HepG2 (cell line): ENCODE measurements around the gene ABCB7. TPM values are rescaled to one million over a fixed set of nuclear protein-coding genes. Genes with fewer than 3 reads are reported as not detected.

Experiments used
- ATAC-seq: fragments of 200-7000 bp; cut with Tn5 transposase; 3 replicates; pipeline ENCODE4 v1.9.1; 2020; ENCODE audit warnings: mild to moderate bottlenecking, moderate library complexity
- BruUV-seq: library from RNA; stranded (reverse); fragments of 400-500 nt; replicated peaks from 2 replicates; lab custom pipeline; 2021; lab: Mats Ljungman, UMichigan
- CTCF ChIA-PET: fragments of 300-600 bp; formaldehyde crosslinking; extraction: SDS; loops from one replicate; lab custom pipeline; 2021; ENCODE audit warnings: low total read pairs, inconsistent platforms, low intra/inter-chr PET ratio; lab: Yijun Ruan, JAX
- POLR2A ChIA-PET: fragments of 350-600 bp; sonication (Branson Sonifier 250); formaldehyde crosslinking; loops from one replicate; lab custom pipeline; 2020; ENCODE audit warnings: antibody characterized with exemption, inconsistent platforms; lab: Yijun Ruan, JAX
- DNase-seq: peaks from one replicate; pipeline ENCODE4 v3.0.0-alpha.2; 2015; ENCODE audit warnings: low spot score
- FAIRE-seq: peaks from 3 replicates; lab custom pipeline; 2011; peaks lifted over from hg19 to GRCh38; lab: Jason Lieb, UNC
- H2AFZ ChIP-seq: one replicate; pipeline ENCODE4 v1.6.1; 2011; ENCODE audit warnings: low read length, inconsistent platforms
- H3K27ac ChIP-seq: fragments of 300-600 bp; 3 replicates; pipeline ENCODE4 v1.8.0; 2011; ENCODE audit warnings: mixed run types, mild to moderate bottlenecking, mixed read lengths, low read length, inconsistent platforms; ENCODE audit not compliant: insufficient read depth; ENCODE audit errors: extremely low read length
- H3K27me3 ChIP-seq, 2 experiments: fragments of 200-600 bp in 1 of 2; 2 replicates in 1 of 2; 3 replicates in 1 of 2; pipeline versions ENCODE4 v1.6.0 to v1.8.0; 2011; ENCODE audit warnings: low read length in 2 of 2, mild to moderate bottlenecking in 2 of 2, moderate library complexity in 2 of 2, inconsistent platforms in 1 of 2; ENCODE audit not compliant: insufficient read depth in 2 of 2, control insufficient read depth in 1 of 2
- H3K36me3 ChIP-seq, 2 experiments: fragments of 200-600 bp in 1 of 2; replicated peaks in 1 of 2; 2 replicates in 1 of 2; 3 replicates in 1 of 2; pipeline versions ENCODE4 v1.5.1 to v1.8.0; 2011; ENCODE audit warnings: low read length in 2 of 2, inconsistent platforms in 1 of 2; ENCODE audit not compliant: insufficient read depth in 2 of 2, control insufficient read depth in 1 of 2
- H3K4me1 ChIP-seq: 2 replicates; pipeline ENCODE4 v1.5.1; 2012; ENCODE audit warnings: low read length, inconsistent platforms; ENCODE audit not compliant: insufficient read depth
- H3K4me2 ChIP-seq: 2 replicates; pipeline ENCODE4 v1.6.0; 2011; ENCODE audit warnings: low read depth, low read length, inconsistent platforms
- H3K4me3 ChIP-seq, 3 experiments: fragments of 200-600 bp in 1 of 3; sonication (generic), shearing (Covaris generic) in 1 of 3; replicated peaks in 1 of 3; 2 replicates each; pipeline ENCODE4 v1.5.1; 2011 to 2016; ENCODE audit warnings: low read length in 3 of 3, inconsistent platforms in 2 of 3, low read depth in 2 of 3, mild to moderate bottlenecking in 2 of 3, control low read depth in 1 of 3, mixed read lengths in 1 of 3; ENCODE audit not compliant: insufficient read depth in 1 of 3
- H3K79me2 ChIP-seq: one replicate; pipeline ENCODE4 v1.6.1; 2011; ENCODE audit warnings: low read length, inconsistent platforms; ENCODE audit not compliant: insufficient read depth
- H3K9ac ChIP-seq: 2 replicates; pipeline ENCODE4 v1.6.0; 2011; ENCODE audit warnings: mild to moderate bottlenecking, low read depth, low read length, inconsistent platforms; ENCODE audit not compliant: insufficient read depth
- H3K9me3 ChIP-seq: 2 replicates; pipeline ENCODE4 v1.5.1; 2012; ENCODE audit warnings: mild to moderate bottlenecking, low read length
- H4K20me1 ChIP-seq: 2 replicates; pipeline ENCODE4 v1.6.0; 2011; ENCODE audit warnings: inconsistent platforms, mild to moderate bottlenecking, low read length, moderate library complexity; ENCODE audit not compliant: insufficient read depth
- GRHL1 ChIP-seq: sonication (generic); formaldehyde crosslinking; conservative IDR thresholded peaks from 2 replicates; pipeline ENCODE4 v1.8.0; 2022; ENCODE audit warnings: missing genetic modification reagents
- KDM2A ChIP-seq: sonication (generic); formaldehyde crosslinking; IDR thresholded peaks from 2 replicates; pipeline ENCODE4 v1.4.0; 2020; ENCODE audit warnings: low read depth, missing genetic modification reagents, borderline replicate concordance
- MEIS2 ChIP-seq: sonication (generic); formaldehyde crosslinking; IDR thresholded peaks from 2 replicates; pipeline ENCODE4 v1.9.0; 2021; ENCODE audit warnings: mild to moderate bottlenecking, missing genetic modification reagents
- NFKBIZ ChIP-seq: IDR thresholded peaks from 2 replicates; pipeline ENCODE4 v1.6.1; 2018; ENCODE audit warnings: missing genetic modification reagents, missing compliant biosample characterization
- SNRNP70 ChIP-seq: fragments of 200-400 bp; formaldehyde crosslinking; IDR thresholded peaks from 2 replicates; pipeline ENCODE4 v1.6.1; 2017; ENCODE audit warnings: mild to moderate bottlenecking, low read depth, low read length, moderate library complexity
- ZNF746 ChIP-seq: sonication (generic); formaldehyde crosslinking; IDR thresholded peaks from 2 replicates; pipeline ENCODE4 v1.8.0; 2022; ENCODE audit warnings: mild to moderate bottlenecking, missing genetic modification reagents
- ZNF772 ChIP-seq: sonication (generic); formaldehyde crosslinking; IDR thresholded peaks from 2 replicates; pipeline ENCODE4 v1.5.0; 2020; ENCODE audit warnings: mild to moderate bottlenecking, missing genetic modification reagents
- ZNF879 ChIP-seq: sonication (generic); formaldehyde crosslinking; IDR thresholded peaks from 2 replicates; pipeline ENCODE4 v1.8.1; 2023; ENCODE audit warnings: missing genetic modification reagents
- ZSCAN25 ChIP-seq: sonication (generic); formaldehyde crosslinking; IDR thresholded peaks from 2 replicates; pipeline ENCODE4 v1.8.0; 2022; ENCODE audit warnings: mild to moderate bottlenecking, missing genetic modification reagents
- WGBS: methylation state at CpG from one replicate; pipeline ENCODE4 v1.1.6; 2017; ENCODE audit warnings: low lambda C conversion rate; 5-methylcytosine and 5-hydroxymethylcytosine counted together
- in situ Hi-C: cut with HindIII; loops from 2 replicates; pipeline ENCODE4 v1.10.0; 2017; ENCODE audit warnings: low pct_unique_long_range_greater_than_20kb; ENCODE audit not compliant: extremely low pct_ligation_motif_present
- intact Hi-C: fragments of 100-400 bp; cut with micrococcal nuclease; formaldehyde crosslinking; loops from one replicate; pipeline ENCODE4 v1.10.0; 2022; ENCODE audit not compliant: unreplicated experiment
- polyA plus RNA-seq, 8 experiments: library from polyadenylated mRNA; depleted of rRNA in 3 of 8; stranded (reverse) in 7 of 8; unstranded in 1 of 8; fragments of >200 nt; fragmentation: Illumina TruSeq in 4 of 8; extraction: Trizol in 4 of 8; gene quantifications; 2 replicates each; pipeline versions ENCODE4 v1.2.1 to v1.2.3, GENCODE V29; 2011 to 2016; ENCODE audit warnings: low read depth in 4 of 8, missing spikeins in 1 of 8, mixed read lengths in 1 of 8; ENCODE audit not compliant: insufficient read depth in 1 of 8
- total RNA-seq, 5 experiments: library from RNA; depleted of rRNA; stranded (reverse); fragments of >200 nt; fragmentation: Illumina TruSeq; extraction: Trizol; gene quantifications; 2 replicates each; pipeline ENCODE4 v1.2.3, GENCODE V29; 2016; ENCODE audit warnings: low read depth in 1 of 5
- TF ChIP-seq, protein P1 (sequence below): IDR thresholded peaks from 2 replicates; pipeline ENCODE4 v1.6.1; 2016; ENCODE audit warnings: control low read depth
- TF ChIP-seq, protein P2 (sequence below): IDR thresholded peaks from 2 replicates; pipeline ENCODE4 v1.6.1; 2016; ENCODE audit warnings: low read depth, control low read depth
- TF ChIP-seq, protein P3 (sequence below): sonication (generic); formaldehyde crosslinking; IDR thresholded peaks from 2 replicates; pipeline ENCODE4 v1.5.0; 2020; ENCODE audit warnings: missing genetic modification reagents
- TF ChIP-seq, protein P4 (sequence below): sonication (generic); formaldehyde crosslinking; IDR thresholded peaks from 2 replicates; pipeline ENCODE4 v1.5.1; 2020; ENCODE audit warnings: mild to moderate bottlenecking, moderate library complexity, missing genetic modification reagents
- TF ChIP-seq, protein P5 (sequence below): IDR thresholded peaks from 2 replicates; pipeline ENCODE4 v1.4.0; 2020; ENCODE audit warnings: mild to moderate bottlenecking, missing genetic modification reagents

ABCB7 gene
- total and polyA plus RNA-seq, 2 of the 13 experiments (the other 11 are each of a cell fraction or from before 2014, with no cell fraction given) = 27.7 to 28.7 TPM

DNA sequence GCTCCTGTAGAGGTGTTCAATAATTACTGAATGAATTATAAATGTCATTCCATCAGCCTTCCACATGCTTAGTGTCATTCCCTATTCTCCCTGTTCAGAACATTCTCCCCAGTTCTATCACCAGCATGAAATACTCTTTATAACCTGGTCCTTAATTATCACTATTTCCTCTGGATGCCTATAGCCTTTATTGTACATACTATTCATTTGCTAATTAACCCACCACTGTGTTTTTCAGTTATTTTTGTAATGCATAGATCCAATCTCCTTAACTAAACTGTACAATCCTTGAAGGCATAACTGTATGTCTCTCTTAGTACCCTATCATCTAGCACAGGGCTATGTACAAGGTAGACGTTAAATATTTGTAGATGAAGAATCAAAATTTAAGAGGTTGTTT is 1.2 kb downstream of the ABCB7 start:
- CTCF ChIA-PET = no interaction called here
- TF ChIP-seq GRHL1 (no peak), KDM2A (CRISPR knock-in tag) (no peak), ZNF879 (no peak), NFKBIZ (CRISPR knock-in tag) (no peak), ZNF772 (CRISPR knock-in tag) (no peak), SNRNP70 (no peak), MEIS2 (CRISPR knock-in tag) (no peak), ZNF746 (CRISPR knock-in tag) (no peak), ZSCAN25 (CRISPR knock-in tag) (no peak)
- TF ChIP-seq, protein P1, sequence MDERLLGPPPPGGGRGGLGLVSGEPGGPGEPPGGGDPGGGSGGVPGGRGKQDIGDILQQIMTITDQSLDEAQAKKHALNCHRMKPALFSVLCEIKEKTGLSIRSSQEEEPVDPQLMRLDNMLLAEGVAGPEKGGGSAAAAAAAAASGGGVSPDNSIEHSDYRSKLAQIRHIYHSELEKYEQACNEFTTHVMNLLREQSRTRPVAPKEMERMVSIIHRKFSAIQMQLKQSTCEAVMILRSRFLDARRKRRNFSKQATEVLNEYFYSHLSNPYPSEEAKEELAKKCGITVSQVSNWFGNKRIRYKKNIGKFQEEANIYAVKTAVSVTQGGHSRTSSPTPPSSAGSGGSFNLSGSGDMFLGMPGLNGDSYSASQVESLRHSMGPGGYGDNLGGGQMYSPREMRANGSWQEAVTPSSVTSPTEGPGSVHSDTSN = no peak
- TF ChIP-seq, protein P2, sequence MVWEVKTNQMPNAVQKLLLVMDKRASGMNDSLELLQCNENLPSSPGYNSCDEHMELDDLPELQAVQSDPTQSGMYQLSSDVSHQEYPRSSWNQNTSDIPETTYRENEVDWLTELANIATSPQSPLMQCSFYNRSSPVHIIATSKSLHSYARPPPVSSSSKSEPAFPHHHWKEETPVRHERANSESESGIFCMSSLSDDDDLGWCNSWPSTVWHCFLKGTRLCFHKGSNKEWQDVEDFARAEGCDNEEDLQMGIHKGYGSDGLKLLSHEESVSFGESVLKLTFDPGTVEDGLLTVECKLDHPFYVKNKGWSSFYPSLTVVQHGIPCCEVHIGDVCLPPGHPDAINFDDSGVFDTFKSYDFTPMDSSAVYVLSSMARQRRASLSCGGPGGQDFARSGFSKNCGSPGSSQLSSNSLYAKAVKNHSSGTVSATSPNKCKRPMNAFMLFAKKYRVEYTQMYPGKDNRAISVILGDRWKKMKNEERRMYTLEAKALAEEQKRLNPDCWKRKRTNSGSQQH (CRISPR knock-in tag) = no peak
- TF ChIP-seq, protein P3, sequence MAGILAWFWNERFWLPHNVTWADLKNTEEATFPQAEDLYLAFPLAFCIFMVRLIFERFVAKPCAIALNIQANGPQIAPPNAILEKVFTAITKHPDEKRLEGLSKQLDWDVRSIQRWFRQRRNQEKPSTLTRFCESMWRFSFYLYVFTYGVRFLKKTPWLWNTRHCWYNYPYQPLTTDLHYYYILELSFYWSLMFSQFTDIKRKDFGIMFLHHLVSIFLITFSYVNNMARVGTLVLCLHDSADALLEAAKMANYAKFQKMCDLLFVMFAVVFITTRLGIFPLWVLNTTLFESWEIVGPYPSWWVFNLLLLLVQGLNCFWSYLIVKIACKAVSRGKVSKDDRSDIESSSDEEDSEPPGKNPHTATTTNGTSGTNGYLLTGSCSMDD (CRISPR knock-in tag) = no peak
- TF ChIP-seq, protein P4, sequence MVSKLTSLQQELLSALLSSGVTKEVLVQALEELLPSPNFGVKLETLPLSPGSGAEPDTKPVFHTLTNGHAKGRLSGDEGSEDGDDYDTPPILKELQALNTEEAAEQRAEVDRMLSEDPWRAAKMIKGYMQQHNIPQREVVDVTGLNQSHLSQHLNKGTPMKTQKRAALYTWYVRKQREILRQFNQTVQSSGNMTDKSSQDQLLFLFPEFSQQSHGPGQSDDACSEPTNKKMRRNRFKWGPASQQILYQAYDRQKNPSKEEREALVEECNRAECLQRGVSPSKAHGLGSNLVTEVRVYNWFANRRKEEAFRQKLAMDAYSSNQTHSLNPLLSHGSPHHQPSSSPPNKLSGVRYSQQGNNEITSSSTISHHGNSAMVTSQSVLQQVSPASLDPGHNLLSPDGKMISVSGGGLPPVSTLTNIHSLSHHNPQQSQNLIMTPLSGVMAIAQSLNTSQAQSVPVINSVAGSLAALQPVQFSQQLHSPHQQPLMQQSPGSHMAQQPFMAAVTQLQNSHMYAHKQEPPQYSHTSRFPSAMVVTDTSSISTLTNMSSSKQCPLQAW (CRISPR knock-in tag) = no peak
- TF ChIP-seq, protein P5, sequence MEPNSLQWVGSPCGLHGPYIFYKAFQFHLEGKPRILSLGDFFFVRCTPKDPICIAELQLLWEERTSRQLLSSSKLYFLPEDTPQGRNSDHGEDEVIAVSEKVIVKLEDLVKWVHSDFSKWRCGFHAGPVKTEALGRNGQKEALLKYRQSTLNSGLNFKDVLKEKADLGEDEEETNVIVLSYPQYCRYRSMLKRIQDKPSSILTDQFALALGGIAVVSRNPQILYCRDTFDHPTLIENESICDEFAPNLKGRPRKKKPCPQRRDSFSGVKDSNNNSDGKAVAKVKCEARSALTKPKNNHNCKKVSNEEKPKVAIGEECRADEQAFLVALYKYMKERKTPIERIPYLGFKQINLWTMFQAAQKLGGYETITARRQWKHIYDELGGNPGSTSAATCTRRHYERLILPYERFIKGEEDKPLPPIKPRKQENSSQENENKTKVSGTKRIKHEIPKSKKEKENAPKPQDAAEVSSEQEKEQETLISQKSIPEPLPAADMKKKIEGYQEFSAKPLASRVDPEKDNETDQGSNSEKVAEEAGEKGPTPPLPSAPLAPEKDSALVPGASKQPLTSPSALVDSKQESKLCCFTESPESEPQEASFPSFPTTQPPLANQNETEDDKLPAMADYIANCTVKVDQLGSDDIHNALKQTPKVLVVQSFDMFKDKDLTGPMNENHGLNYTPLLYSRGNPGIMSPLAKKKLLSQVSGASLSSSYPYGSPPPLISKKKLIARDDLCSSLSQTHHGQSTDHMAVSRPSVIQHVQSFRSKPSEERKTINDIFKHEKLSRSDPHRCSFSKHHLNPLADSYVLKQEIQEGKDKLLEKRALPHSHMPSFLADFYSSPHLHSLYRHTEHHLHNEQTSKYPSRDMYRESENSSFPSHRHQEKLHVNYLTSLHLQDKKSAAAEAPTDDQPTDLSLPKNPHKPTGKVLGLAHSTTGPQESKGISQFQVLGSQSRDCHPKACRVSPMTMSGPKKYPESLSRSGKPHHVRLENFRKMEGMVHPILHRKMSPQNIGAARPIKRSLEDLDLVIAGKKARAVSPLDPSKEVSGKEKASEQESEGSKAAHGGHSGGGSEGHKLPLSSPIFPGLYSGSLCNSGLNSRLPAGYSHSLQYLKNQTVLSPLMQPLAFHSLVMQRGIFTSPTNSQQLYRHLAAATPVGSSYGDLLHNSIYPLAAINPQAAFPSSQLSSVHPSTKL (CRISPR knock-in tag) = no peak

More for the DNA sequence above, 1.2 kb downstream of the ABCB7 start:
- no peak overlapping the region for H3K27ac ChIP-seq
- peak overlapping the region; percentile 55 for H3K4me2 ChIP-seq
- intact Hi-C loops (loop anchor here (5.0 kb wide), 1 partner anchor 117 kb away; the partner anchor contains the start of gene UPRT), in situ Hi-C loops (no loop called here)
- ATAC-seq (no peak), FAIRE-seq (no peak), DNase-seq (no peak)
- no peaks in the 10 kb centered on the region; a peak in 1 of 5 replicates for H3K27me3 ChIP-seq
- peak overlapping the region in 2 of 3 experiments; percentile 9 to 81; a peak in 3 of 6 replicates for H3K4me3 ChIP-seq
- 78% methylated on average over 1 of the region's 1 CpG for WGBS
- peaks cover 7% of the 10 kb centered on the region; the same call in 1 of the 2 replicates for H3K4me1 ChIP-seq
- no peak overlapping the region for H2AFZ ChIP-seq
- H3K9me3 ChIP-seq = no peaks in the 10 kb centered on the region
- no peaks in the 10 kb centered on the region for H3K36me3 ChIP-seq
- H3K79me2 ChIP-seq = peaks cover 9% of the 10 kb centered on the region
- BruUV-seq = no TSS peak
- no peak overlapping the region; the same call in 1 of the 2 replicates for H3K9ac ChIP-seq
- POLR2A ChIA-PET = no interaction called here
- H4K20me1 ChIP-seq = no peaks in the 10 kb centered on the region
